Measurements from ENCODE around the gene PPIF.

Gene PPIF

DNA sequence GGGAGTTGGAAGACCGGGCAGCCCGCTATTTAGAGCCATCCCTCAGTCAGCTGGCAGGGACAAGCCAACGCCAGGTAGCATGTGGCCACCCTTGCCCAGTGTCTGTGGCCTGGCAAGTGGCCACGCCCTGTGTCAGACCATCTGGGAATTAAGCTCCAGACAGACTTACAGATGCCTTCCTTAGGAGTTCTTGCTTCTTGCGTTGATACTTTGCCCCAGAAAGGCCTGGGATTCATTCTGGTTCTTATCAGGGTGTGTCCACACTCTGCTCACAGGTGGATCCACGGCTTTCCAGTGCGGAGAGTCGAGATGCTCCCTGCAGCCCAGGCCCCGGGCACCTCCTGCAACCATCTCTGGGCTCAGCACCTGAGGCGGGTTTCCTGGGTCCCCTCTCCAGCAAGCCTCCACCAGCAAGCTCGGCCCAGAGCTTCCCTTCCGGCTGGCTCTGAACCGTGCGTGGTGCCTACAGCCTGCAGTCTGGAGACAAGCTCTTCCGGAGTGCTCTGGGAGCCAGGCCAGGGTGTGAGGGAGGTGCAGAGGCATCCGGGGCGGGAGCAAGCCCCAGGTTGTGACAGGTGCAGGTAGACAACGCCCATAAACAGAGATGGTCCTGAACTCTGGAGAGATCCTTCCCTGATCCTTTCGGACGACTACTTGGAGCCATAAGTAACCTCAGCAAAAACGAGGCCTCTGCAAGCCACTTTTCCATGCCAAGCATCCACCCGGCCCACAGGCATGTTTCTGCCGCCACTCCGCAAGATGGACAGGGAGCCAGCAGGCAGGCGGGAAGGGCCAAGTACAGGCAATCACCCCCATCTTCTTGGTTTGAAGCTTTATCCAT is 32.3 kb upstream of the PPIF start:
- peaks cover 18% of the 10 kb centered on the region for H3K4me1 ChIP-seq (ENCODE audit: control insufficient read depth, low read length)
- H3F3A ChIP-seq (ENCODE audit: control insufficient read depth, insufficient read depth) = 0 out of 2 replicates have a peak, but pooled peaks cover 2% of the 10 kb centered on the region
- H4K20me1 ChIP-seq (ENCODE audit: control insufficient read depth, insufficient read depth, low read depth, low read length) = no peaks in the 10 kb centered on the region
- H3K36me3 ChIP-seq (ENCODE audit: control insufficient read depth, low read length) = no peaks in the 10 kb centered on the region
- H3K27me3 ChIP-seq (ENCODE audit: control insufficient read depth, low read length) = peaks cover 12% of the 10 kb centered on the region
- no peaks in the 10 kb centered on the region for H3K79me2 ChIP-seq (ENCODE audit: control insufficient read depth, low read length)
- no peak for TF ChIP-seq EZH2phosphoT487 (IDR thresholded peaks at IDR 0.05; ENCODE audit: borderline replicate concordance, low read length)
- TF ChIP-seq, protein P1, sequence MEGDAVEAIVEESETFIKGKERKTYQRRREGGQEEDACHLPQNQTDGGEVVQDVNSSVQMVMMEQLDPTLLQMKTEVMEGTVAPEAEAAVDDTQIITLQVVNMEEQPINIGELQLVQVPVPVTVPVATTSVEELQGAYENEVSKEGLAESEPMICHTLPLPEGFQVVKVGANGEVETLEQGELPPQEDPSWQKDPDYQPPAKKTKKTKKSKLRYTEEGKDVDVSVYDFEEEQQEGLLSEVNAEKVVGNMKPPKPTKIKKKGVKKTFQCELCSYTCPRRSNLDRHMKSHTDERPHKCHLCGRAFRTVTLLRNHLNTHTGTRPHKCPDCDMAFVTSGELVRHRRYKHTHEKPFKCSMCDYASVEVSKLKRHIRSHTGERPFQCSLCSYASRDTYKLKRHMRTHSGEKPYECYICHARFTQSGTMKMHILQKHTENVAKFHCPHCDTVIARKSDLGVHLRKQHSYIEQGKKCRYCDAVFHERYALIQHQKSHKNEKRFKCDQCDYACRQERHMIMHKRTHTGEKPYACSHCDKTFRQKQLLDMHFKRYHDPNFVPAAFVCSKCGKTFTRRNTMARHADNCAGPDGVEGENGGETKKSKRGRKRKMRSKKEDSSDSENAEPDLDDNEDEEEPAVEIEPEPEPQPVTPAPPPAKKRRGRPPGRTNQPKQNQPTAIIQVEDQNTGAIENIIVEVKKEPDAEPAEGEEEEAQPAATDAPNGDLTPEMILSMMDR (IDR thresholded peaks at IDR 0.05; ENCODE audit: low read depth, low read length, poor library complexity, severe bottlenecking) = no peak
- no peaks in the 10 kb centered on the region for H3K9me2 ChIP-seq (replicated peaks; ENCODE audit: control insufficient read depth, low read length)
- H3K4me2 ChIP-seq (ENCODE audit: low read length) = no peak overlapping the region
- H3K27ac ChIP-seq (ENCODE audit: low read depth, low read length) = no peak overlapping the region
- no peaks in the 10 kb centered on the region for H3K9me3 ChIP-seq (ENCODE audit: control insufficient read depth, insufficient read depth, low read length)
- no peak overlapping the region for H3K4me3 ChIP-seq (ENCODE audit: low read length)

DNA sequence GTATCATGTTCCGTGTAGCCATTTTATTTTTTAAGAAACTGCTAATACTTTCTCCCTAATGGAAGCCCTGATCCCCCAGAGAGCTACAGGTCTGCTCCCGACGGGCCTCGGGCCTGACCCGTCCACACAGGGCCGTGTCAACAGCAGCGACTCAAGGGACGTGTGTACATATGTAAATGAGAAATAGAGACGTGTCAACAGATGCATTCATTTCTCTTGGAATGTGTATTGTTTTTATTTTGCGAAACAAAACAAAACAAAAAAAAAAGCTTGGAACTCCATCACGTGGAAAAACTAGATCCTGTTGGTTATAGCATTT is 31.7 kb upstream of the PPIF start:
- Histone ChIP-seq H4K20me1 (ENCODE audit: control insufficient read depth, insufficient read depth, low read depth, low read length) (no peaks in the 10 kb centered on the region), H3K9me3 (ENCODE audit: control insufficient read depth, insufficient read depth, low read length) (no peaks in the 10 kb centered on the region), H3K4me1 (ENCODE audit: control insufficient read depth, low read length) (peaks cover 18% of the 10 kb centered on the region), H3F3A (ENCODE audit: control insufficient read depth, insufficient read depth) (0 out of 2 replicates have a peak, but pooled peaks cover 2% of the 10 kb centered on the region), H3K9me2 (replicated peaks; ENCODE audit: control insufficient read depth, low read length) (no peaks in the 10 kb centered on the region), H3K36me3 (ENCODE audit: control insufficient read depth, low read length) (no peaks in the 10 kb centered on the region), H3K4me3 (ENCODE audit: low read length) (no peak overlapping the region), H3K27ac (ENCODE audit: low read depth, low read length) (no peak overlapping the region), H3K79me2 (ENCODE audit: control insufficient read depth, low read length) (no peaks in the 10 kb centered on the region), H3K4me2 (ENCODE audit: low read length) (no peak overlapping the region), H3K27me3 (ENCODE audit: control insufficient read depth, low read length) (peaks cover 15% of the 10 kb centered on the region)
- TF ChIP-seq, protein P1 (IDR thresholded peaks at IDR 0.05; ENCODE audit: low read depth, low read length, poor library complexity, severe bottlenecking) = no peak

DNA sequence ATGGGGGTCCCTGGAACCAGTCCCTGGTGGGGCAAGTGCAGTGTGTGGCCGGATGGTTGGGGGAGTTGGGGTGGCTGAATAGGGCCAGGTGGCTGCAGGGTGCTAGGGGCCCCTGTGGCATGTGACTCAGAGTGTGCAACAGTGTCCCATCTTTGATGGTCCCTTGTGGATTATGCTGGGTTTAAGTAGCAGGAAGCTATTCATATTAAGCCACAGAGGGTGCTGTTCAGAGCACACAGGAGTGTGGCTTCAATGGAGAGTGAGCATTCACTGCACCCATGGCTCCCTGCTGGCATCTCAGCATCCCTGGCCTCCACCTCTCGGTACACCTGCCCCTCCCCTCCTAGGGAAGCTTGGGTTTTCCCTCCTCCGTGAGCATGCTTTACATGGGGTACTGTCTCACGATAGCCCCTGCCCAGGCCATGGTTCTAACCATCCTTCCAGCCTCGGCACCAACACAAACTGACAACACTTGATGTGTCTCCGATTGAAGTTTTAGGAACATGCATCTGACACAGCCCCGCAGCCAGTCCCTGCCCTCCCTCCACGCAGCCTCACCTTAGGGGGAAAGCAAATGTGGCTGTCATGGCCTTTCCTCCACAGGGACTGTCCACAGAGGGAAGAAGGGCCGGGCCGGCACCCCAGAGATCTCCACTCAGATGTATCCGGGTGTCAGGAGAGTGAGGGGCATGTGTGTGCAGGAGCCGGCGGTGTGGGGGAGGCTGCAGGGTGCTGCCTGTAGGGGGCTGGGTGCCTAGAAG is 30.4 kb upstream of the PPIF start:
- no peaks in the 10 kb centered on the region for H3K9me3 ChIP-seq (ENCODE audit: control insufficient read depth, insufficient read depth, low read length)
- H3K4me1 ChIP-seq (ENCODE audit: control insufficient read depth, low read length) = peaks cover 18% of the 10 kb centered on the region
- no peak overlapping the region for H3K27ac ChIP-seq (ENCODE audit: low read depth, low read length)
- no peaks in the 10 kb centered on the region for H3K36me3 ChIP-seq (ENCODE audit: control insufficient read depth, low read length)
- TF ChIP-seq, protein P1 (IDR thresholded peaks at IDR 0.05; ENCODE audit: low read depth, low read length, poor library complexity, severe bottlenecking) = peak; percentile 24
- no peak for TF ChIP-seq EZH2phosphoT487 (IDR thresholded peaks at IDR 0.05; ENCODE audit: borderline replicate concordance, low read length)
- peaks cover 15% of the 10 kb centered on the region for H3K27me3 ChIP-seq (ENCODE audit: control insufficient read depth, low read length)
- H3K4me3 ChIP-seq (ENCODE audit: low read length) = no peak overlapping the region
- H3K9me2 ChIP-seq (replicated peaks; ENCODE audit: control insufficient read depth, low read length) = no peaks in the 10 kb centered on the region
- H3F3A ChIP-seq (ENCODE audit: control insufficient read depth, insufficient read depth) = 0 out of 2 replicates have a peak, but pooled peaks cover 2% of the 10 kb centered on the region
- no peaks in the 10 kb centered on the region for H4K20me1 ChIP-seq (ENCODE audit: control insufficient read depth, insufficient read depth, low read depth, low read length)
- H3K4me2 ChIP-seq (ENCODE audit: low read length) = 0 out of 2 replicates have a peak overlapping the region, but pooled peaks have one; percentile 9
- no peaks in the 10 kb centered on the region for H3K79me2 ChIP-seq (ENCODE audit: control insufficient read depth, low read length)
